ENCODE data around the gene CALHM3.

Gene CALHM3

DNA sequence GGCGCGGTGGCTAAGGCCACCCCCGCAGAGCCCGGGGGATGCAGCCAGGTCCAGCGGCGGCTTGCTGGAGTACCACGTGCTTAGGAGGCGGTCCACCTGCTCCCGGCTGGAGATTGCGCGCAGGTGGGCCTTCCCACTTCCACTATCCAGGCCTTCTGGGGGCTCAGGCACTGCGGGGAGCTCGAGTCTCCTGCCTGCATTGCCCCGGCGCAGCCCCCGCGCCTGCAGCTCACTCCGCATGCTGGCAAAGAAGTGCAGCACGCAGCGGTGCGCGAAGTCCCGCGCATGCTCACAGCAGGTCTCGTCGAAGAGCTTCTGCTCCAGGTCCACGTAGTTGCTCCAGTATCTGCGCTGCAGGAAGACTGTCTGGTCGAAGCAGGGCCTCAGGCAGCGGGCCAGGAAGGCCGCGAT is 5.8 kb downstream of the CALHM3 start:
- H3K4me3 ChIP-seq (ENCODE audit: low read length): no peak overlapping the region
- TF ChIP-seq ZNF274 (IDR thresholded peaks at IDR 0.05; ENCODE audit: low read depth, low read length): no peak

- peak overlapping the region; percentile 6; the same call in 1 of the 2 replicates for H3K4me3 ChIP-seq (ENCODE audit: low read length)
- no peak for TF ChIP-seq ZNF274 (IDR thresholded peaks at IDR 0.05; ENCODE audit: low read depth, low read length)
Observed at GRCh38 chr10:103472005-103472404, 7.0 kb downstream of the CALHM3 start.

GRCh38 chr10:103470761-103471653 is 8.0 kb downstream of the CALHM3 start:
- no peak overlapping the region; the same call in 1 of the 2 replicates for H3K4me3 ChIP-seq (ENCODE audit: low read length)
- no peak for TF ChIP-seq ZNF274 (IDR thresholded peaks at IDR 0.05; ENCODE audit: low read depth, low read length)

DNA sequence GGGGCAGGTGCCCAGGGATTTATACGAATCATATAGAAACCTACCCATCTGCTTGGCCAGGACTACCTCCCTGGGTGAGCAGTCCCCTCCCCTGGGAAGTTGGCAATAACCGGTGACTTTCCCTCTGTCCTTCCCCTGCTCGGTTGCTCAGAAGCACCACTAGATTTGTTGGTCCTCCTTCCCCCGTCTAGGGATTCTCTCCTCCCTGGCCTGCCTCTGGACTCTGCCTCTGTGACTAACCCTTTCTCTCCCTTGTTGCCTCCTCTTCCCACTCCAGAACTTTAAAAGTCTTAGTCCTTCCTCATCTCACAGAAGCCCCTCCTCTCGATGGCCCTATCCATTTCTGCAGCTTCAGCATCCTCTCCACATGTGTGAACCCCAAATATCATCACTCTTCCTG is 9.8 kb downstream of the CALHM3 start:
- TF ChIP-seq ZNF274 (IDR thresholded peaks at IDR 0.05; ENCODE audit: low read depth, low read length): no peak
- no peak overlapping the region for H3K4me3 ChIP-seq (ENCODE audit: low read length)

GRCh38 chr10:103467406-103467805 is 11.6 kb downstream of the CALHM3 start:
- TF ChIP-seq ZNF274 (IDR thresholded peaks at IDR 0.05; ENCODE audit: low read depth, low read length): no peak
- no peak overlapping the region for H3K4me3 ChIP-seq (ENCODE audit: low read length)

DNA sequence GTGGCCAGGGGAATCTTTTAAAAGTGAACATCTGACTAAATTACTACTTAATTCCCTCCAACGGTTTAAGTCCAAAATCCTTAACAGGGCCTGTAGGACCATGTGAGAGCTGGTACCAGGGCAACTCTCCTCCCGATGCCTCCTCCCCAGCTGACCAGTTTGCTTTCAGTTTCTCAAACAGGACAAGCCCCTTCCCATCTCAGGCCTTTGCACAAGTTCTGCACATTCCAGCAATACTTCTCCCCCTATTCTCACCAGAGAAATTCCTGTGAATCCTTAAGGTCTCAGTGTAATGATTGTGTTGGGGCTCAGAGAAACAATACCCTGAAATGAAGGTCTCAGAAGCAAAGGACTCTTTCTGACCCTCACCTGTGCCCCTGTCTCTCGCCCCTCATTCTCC is 12.3 kb downstream of the CALHM3 start:
- no peak overlapping the region for H3K4me3 ChIP-seq (ENCODE audit: low read length)
- no peak for TF ChIP-seq ZNF274 (IDR thresholded peaks at IDR 0.05; ENCODE audit: low read depth, low read length)

DNA sequence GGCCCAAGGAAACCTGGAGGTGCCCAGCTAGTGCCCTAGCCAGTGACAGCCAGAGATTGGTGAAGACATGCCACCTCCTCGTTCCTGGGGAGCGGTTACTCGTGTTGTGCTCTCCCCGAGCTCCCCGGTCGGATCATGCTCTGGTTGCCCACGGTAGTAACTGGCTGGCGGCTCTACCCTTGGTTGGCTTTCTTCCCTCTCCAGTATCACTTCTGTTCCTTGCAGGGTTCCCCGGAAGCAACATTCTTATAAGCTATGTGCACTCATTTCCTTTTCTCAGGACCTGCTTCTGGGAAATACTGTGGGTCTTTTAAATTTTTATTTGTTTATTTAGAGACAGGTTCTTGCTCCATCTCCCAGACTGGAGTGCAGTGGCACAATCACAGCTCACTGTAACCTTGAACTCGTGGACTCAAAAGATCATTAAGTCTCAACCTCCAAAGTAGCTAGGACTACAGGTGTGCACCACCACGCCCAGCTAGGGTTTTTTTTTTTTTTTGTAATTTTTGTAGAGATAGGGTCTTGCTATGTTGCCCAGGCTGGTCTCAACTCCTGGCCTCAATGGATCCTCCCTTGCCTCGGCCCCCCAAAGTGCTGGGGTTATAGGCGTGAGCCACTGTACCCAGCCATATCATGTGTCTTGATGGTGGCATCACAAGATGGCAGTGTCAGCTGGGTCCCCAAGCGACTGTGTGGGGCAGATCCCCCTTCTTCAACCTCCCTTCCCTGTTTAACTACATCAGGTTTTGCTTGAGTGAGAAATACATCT is 13.4 kb downstream of the CALHM3 start:
- H3K4me3 ChIP-seq (ENCODE audit: low read length): no peak overlapping the region
- no peak for TF ChIP-seq ZNF274 (IDR thresholded peaks at IDR 0.05; ENCODE audit: low read depth, low read length)

DNA sequence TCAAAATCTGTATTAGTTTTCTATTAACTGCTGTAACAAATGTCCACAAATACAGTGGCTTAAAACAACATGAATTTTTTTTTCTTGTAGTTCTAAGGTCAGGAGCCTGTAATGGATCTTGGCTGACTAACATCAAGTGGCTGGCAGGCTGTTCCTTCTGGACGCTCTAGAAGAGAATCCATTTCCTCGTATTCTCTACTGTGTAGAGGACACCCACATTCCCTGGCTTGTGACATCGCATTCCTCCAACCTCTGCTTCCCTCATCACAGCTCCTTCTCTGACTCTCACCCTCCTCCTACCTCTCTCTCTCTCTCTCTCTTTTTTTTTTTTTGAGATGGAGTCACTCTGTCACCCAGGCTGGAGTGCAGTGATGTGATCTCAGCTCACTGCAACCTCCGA is 15.5 kb downstream of the CALHM3 start:
- no peak overlapping the region for H3K4me3 ChIP-seq (ENCODE audit: low read length)
- no peak for TF ChIP-seq ZNF274 (IDR thresholded peaks at IDR 0.05; ENCODE audit: low read depth, low read length)

DNA sequence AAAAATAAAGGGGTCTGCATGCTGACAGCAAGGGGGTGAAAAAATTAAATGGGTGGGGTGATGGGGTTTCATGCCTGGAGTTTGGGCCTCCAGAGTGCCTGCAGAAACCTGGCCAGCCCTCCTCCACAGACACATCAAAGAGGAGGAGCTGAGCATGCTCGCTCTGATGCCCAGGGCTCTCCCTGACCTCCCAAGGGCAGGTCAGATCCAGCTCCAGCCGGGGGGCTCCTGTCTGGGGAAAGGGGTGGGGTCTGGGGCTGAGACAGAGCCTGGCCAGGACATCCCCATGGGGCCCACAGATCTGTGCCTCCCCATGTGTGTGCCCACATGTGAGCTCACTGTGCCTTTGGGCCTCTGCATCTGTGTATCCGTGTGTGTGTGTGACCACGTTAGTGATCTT is 19.4 kb downstream of the CALHM3 start:
- no peak overlapping the region for H3K4me3 ChIP-seq (ENCODE audit: low read length)
- TF ChIP-seq ZNF274 (IDR thresholded peaks at IDR 0.05; ENCODE audit: low read depth, low read length): no peak

DNA sequence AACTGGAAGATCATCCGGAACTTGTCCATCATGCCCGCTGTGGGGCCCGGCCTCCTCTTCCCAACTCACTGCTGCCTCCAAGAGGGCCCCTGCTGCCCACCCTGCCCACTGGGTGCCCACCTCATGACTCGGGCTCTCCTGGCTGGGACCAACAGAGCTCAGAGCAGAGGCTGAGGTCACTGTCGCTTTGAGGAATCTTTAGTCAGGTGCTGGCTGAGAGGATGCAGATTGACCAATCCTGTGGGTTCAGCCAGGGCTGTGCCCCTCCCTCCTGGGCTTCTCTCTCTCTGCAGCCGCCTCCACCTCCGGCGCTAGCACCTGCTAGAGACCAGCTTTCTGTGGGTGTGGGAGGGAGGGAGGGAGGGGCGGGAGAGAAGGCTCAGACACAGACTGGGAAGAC is 20.3 kb downstream of the CALHM3 start, which contains the start of gene CALHM1:
CALHM1 (minus strand) TSS at position 181 of the 400 bp plus-strand sequence; CDS start at position 32, 149 bp downstream.
- H3K4me3 ChIP-seq (ENCODE audit: low read length): no peak within 1 kb of the TSS
- no peak for TF ChIP-seq ZNF274 (IDR thresholded peaks at IDR 0.05; ENCODE audit: low read depth, low read length)

DNA sequence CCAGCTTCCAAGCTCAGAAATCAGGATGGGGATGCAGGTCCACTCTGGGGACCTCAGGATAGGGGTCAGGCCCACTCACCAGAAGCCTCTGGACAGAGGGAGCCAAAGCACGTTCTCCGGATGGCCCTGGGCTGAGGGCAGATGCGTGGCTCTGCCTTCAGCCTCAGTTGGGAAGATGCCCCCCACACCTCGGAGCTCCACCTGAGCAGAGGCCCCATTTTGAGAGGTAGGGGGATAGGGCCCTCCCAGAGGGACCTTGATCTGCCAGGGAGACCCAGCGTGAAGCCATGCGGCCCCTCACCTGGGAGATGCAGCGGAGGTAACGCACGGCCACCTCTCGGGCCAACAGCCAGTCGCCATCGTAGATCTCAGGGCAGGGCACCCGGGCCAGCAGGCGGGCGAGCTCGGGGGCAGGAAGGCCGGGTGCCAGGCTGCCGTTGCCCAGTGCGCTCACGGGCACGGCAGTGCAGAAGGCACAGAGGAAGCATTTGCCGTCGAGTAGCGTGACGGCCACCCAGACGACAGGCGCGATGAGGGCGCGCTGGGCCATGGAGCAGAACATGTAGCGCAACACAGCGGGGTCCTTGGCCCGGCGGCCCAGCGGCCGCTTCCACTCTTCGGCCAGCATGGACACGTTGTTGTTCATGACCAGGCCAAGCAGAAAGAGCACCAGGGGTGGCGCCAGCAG is 21.0 kb downstream of the CALHM3 start:
- TF ChIP-seq ZNF274 (IDR thresholded peaks at IDR 0.05; ENCODE audit: low read depth, low read length): no peak
- H3K4me3 ChIP-seq (ENCODE audit: low read length): no peak overlapping the region

DNA sequence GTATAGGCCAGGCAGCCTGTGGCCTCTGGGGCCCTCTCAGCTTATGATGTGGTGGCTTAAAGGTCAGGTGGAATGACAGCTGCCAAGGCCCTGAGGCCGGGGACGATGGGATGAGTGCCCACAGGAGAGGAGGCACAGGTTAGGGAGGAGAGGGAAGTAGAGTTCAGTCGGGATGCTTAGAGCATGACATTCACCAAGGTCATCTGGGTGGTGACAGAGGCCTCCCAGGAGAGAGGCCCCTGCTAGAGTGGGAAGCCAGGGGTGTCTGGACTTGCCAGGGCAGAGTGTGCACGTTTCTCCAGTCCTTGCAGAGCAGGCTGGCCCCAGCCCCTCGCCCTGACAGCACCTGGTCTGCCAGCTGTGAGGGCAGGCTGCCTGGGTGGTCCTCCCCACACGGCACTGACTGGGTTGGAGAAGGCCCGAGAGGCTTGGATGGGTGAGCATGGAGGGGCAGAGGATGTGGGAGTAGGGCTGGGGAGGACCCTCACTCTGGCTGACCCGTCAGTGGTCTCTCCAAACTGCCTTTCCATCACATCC is 21.8 kb downstream of the CALHM3 start:
- no peak for TF ChIP-seq ZNF274 (IDR thresholded peaks at IDR 0.05; ENCODE audit: low read depth, low read length)
- no peak overlapping the region for H3K4me3 ChIP-seq (ENCODE audit: low read length)

GRCh38 chr10:103456074-103456660 is 22.9 kb downstream of the CALHM3 start:
- no peak overlapping the region for H3K4me3 ChIP-seq (ENCODE audit: low read length)
- no peak for TF ChIP-seq ZNF274 (IDR thresholded peaks at IDR 0.05; ENCODE audit: low read depth, low read length)

- no peak overlapping the region for H3K4me3 ChIP-seq (ENCODE audit: low read length)
- no peak for TF ChIP-seq ZNF274 (IDR thresholded peaks at IDR 0.05; ENCODE audit: low read depth, low read length)
Observed at GRCh38 chr10:103455235-103455634, 23.8 kb downstream of the CALHM3 start.
